GM12878 (cell line): Measurements from ENCODE around the gene TTC39B. TPM values are rescaled to one million over a fixed set of nuclear protein-coding genes. Genes with fewer than 3 reads are reported as not detected.
"Not testable (repeated sequence)": the region's sequence is repeated elsewhere in the genome, so short reads cannot be mapped to it uniquely, and the experiment has no call there.

Source experiments
- ATAC-seq: fragments of 200-7000 bp; cut with Tn5 transposase; 3 replicates; pipeline ENCODE4 v1.9.1; 2020; ENCODE audit warnings: mild to moderate bottlenecking, moderate library complexity
- BruUV-seq: library from RNA; stranded (reverse); fragments of 400-500 nt; replicated peaks from 2 replicates; lab custom pipeline; 2021; lab: Mats Ljungman, UMichigan
- CTCF ChIA-PET: fragments of 300-600 bp; sonication (Branson Sonifier 250); formaldehyde crosslinking; extraction: SDS; loops from one replicate; lab custom pipeline; 2021; ENCODE audit warnings: inconsistent platforms; lab: Yijun Ruan, JAX
- POLR2A ChIA-PET: fragments of 350-600 bp; formaldehyde crosslinking; extraction: SDS; loops from one replicate; lab custom pipeline; 2021; ENCODE audit warnings: inconsistent platforms; lab: Charles Lee
- RAD21 ChIA-PET: fragments of 300-600 bp; sonication (Branson Sonifier 250); formaldehyde crosslinking; loops from one replicate; lab custom pipeline; 2023; ENCODE audit warnings: antibody characterized with exemption; ENCODE audit not compliant: unreplicated experiment; lab: Charles Lee
- SMC1A ChIA-PET: fragments of 300-600 bp; sonication (Branson Sonifier 250); formaldehyde crosslinking; loops from one replicate; lab custom pipeline; 2023; ENCODE audit not compliant: unreplicated experiment, uncharacterized antibody; lab: Charles Lee
- DNase-seq: peaks from one replicate; pipeline ENCODE4 v3.0.0-alpha.2; 2011; ENCODE audit warnings: low read depth, low spot score
- FAIRE-seq: peaks from 3 replicates; lab custom pipeline; 2011; peaks lifted over from hg19 to GRCh38; lab: Jason Lieb, UNC
- H2AFZ ChIP-seq: 2 replicates; pipeline ENCODE4 v1.6.0; 2011; ENCODE audit warnings: low read depth, low read length, control low read depth; ENCODE audit not compliant: control insufficient read depth
- H3K27ac ChIP-seq: 2 replicates; pipeline ENCODE4 v1.5.1; 2011; ENCODE audit warnings: control low read depth; ENCODE audit not compliant: control insufficient read depth, insufficient read depth
- H3K27me3 ChIP-seq, 2 experiments: replicated peaks in 1 of 2; 2 replicates each; pipeline versions ENCODE4 v1.6.0 to v1.6.1; 2011; ENCODE audit warnings: low read length in 1 of 2; ENCODE audit not compliant: control insufficient read depth in 2 of 2, insufficient read depth in 2 of 2
- H3K36me3 ChIP-seq, 2 experiments: 2 replicates each; pipeline ENCODE4 v1.5.1; 2011; ENCODE audit warnings: low read length in 1 of 2; ENCODE audit not compliant: control insufficient read depth in 2 of 2, insufficient read depth in 2 of 2
- H3K4me1 ChIP-seq: 2 replicates; pipeline ENCODE4 v1.6.1; 2011; ENCODE audit warnings: mild to moderate bottlenecking, low read length, moderate library complexity, mixed read lengths; ENCODE audit not compliant: control insufficient read depth, insufficient read depth
- H3K4me2 ChIP-seq: 2 replicates; pipeline ENCODE4 v1.6.0; 2011; ENCODE audit warnings: control low read depth; ENCODE audit not compliant: control insufficient read depth, insufficient read depth
- H3K4me3 ChIP-seq: fragments of 200-600 bp; sonication (generic); 2 replicates; pipeline ENCODE4 v1.5.1; 2016
- H3K79me2 ChIP-seq: 2 replicates; pipeline ENCODE4 v1.6.0; 2011; ENCODE audit warnings: low read length; ENCODE audit not compliant: control insufficient read depth, insufficient read depth
- H3K9ac ChIP-seq: 2 replicates; pipeline ENCODE4 v1.8.0; 2011; ENCODE audit warnings: low read length, control low read depth, mixed read lengths; ENCODE audit not compliant: control insufficient read depth, insufficient read depth
- H3K9me3 ChIP-seq: replicated peaks from 3 replicates; pipeline ENCODE4 v1.5.1; 2011; ENCODE audit warnings: mild to moderate bottlenecking, low read length; ENCODE audit not compliant: control insufficient read depth, insufficient read depth
- H4K20me1 ChIP-seq: 2 replicates; pipeline ENCODE4 v1.6.0; 2011; ENCODE audit not compliant: control insufficient read depth, insufficient read depth
- BACH1 ChIP-seq: fragments of 450-650 bp; IDR thresholded peaks from 2 replicates; pipeline ENCODE4 v1.6.1; 2017; ENCODE audit warnings: mild to moderate bottlenecking, borderline replicate concordance
- CHD2 ChIP-seq: IDR thresholded peaks from 2 replicates; pipeline ENCODE4 v1.6.1; 2011; ENCODE audit warnings: low read depth, low read length, improper control_type of control experiment, borderline replicate concordance
- E4F1 ChIP-seq: fragments of 450-650 bp; IDR thresholded peaks from 2 replicates; pipeline ENCODE4 v1.6.1; 2018; ENCODE audit warnings: borderline replicate concordance, mild to moderate bottlenecking; ENCODE audit not compliant: partially characterized antibody
- FOXM1 ChIP-seq: IDR thresholded peaks from 2 replicates; pipeline ENCODE4 v1.6.1; 2012; ENCODE audit warnings: low read depth, mild to moderate bottlenecking, inconsistent platforms, low read length, moderate library complexity
- PRDM15 ChIP-seq: fragments of 450-650 bp; formaldehyde crosslinking; IDR thresholded peaks from 2 replicates; pipeline ENCODE4 v1.4.0; 2020; ENCODE audit warnings: mild to moderate bottlenecking, moderate library complexity
- YBX1 ChIP-seq: fragments of 450-650 bp; IDR thresholded peaks from 2 replicates; pipeline ENCODE4 v1.6.1; 2016; ENCODE audit warnings: antibody characterized with exemption
- ZNF217 ChIP-seq: fragments of 450-650 bp; IDR thresholded peaks from 2 replicates; pipeline ENCODE4 v1.6.1; 2017; ENCODE audit warnings: antibody characterized with exemption, mild to moderate bottlenecking
- WGBS: methylation state at CpG from one replicate; pipeline ENCODE4 v1.1.6; 2016; ENCODE audit warnings: low lambda C conversion rate; ENCODE audit not compliant: insufficient replicate concordance, insufficient coverage; ENCODE audit errors: missing lambda C conversion rate; 5-methylcytosine and 5-hydroxymethylcytosine counted together
- in situ Hi-C: fragments of 300-500 bp; cut with MboI; formaldehyde crosslinking; loops from 9 replicates; pipeline ENCODE4 v1.14.3; 2018; ENCODE audit warnings: mixed read lengths
- intact Hi-C: fragments of 100-400 bp; cut with micrococcal nuclease; formaldehyde crosslinking; loops from one replicate; pipeline ENCODE4 v1.14.2; 2022; ENCODE audit not compliant: unreplicated experiment
- polyA plus RNA-seq, 11 experiments: library from polyadenylated mRNA; depleted of rRNA in 4 of 11; unstranded in 6 of 11; stranded (reverse) in 5 of 11; fragments of >200 nt; fragmentation: Nextera tagmentation in 4 of 11; fragmentation: Illumina TruSeq in 1 of 11; extraction: Ambion mirVana in 4 of 11; extraction: Trizol in 1 of 11; gene quantifications; 1 replicate in 1 of 11; 2 replicates in 10 of 11; pipeline versions ENCODE4 v1.2.1 to v1.2.3, GENCODE V29; 2011 to 2016; ENCODE audit warnings: inconsistent platforms in 2 of 11, missing spikeins in 2 of 11, low read depth in 1 of 11
- total RNA-seq, 4 experiments: library from RNA; depleted of rRNA in 3 of 4; stranded (reverse); fragments of >200 nt in 3 of 4; fragmentation: Illumina TruSeq in 1 of 4; extraction: Trizol in 1 of 4; gene quantifications; 2 replicates each; pipeline versions ENCODE4 v1.2.1 to v1.2.3, GENCODE V29; 2013 to 2021

The TTC39B gene
- total and polyA plus RNA-seq, 10 of the 15 experiments (the other 5 are each of a cell fraction or from before 2014, with no cell fraction given) = 0.68 to 2.5 (median 1.5) TPM

- ChIA-PET RAD21 (no interaction called here), SMC1A (no interaction called here), POLR2A (no interaction called here), CTCF (no interaction called here)
- Histone ChIP-seq H3K79me2 (no peaks in the 10 kb centered on the region), H3K36me3 (no peaks in the 10 kb centered on the region), H3K4me2 (no peak overlapping the region), H3K27ac (no peak overlapping the region), H4K20me1 (no peaks in the 10 kb centered on the region), H3K4me3 (no peak overlapping the region), H2AFZ (no peak overlapping the region), H3K4me1 (no peaks in the 10 kb centered on the region), H3K9ac (no peak overlapping the region), H3K9me3 (no peaks in the 10 kb centered on the region), H3K27me3 (no peaks in the 10 kb centered on the region)
- intact Hi-C loops (no loop called here), in situ Hi-C loops (no loop called here)
- ATAC-seq = no peak
- TF ChIP-seq YBX1 (no peak), CHD2 (no peak), E4F1 (no peak), ZNF217 (no peak), FOXM1 (no peak), BACH1 (no peak), PRDM15 (CRISPR knock-in tag) (no peak)
- no TSS peak for BruUV-seq
- no peak for FAIRE-seq
- no peak for DNase-seq
- 83% methylated on average over 1 of the region's 1 CpG for WGBS
Observed at GRCh38 chr9:15328946-15329345, 21.9 kb upstream of the TTC39B start.

- intact Hi-C loops, RAD21 ChIA-PET, POLR2A ChIA-PET, H2AFZ ChIP-seq, H3K4me3 ChIP-seq, H4K20me1 ChIP-seq, H3K4me2 ChIP-seq, H3K27me3 ChIP-seq, SMC1A ChIA-PET, H3K36me3 ChIP-seq, CTCF ChIA-PET, BruUV-seq, ATAC-seq, H3K79me2 ChIP-seq, H3K4me1 ChIP-seq, H3K27ac ChIP-seq, DNase-seq, FAIRE-seq, H3K9ac ChIP-seq, in situ Hi-C loops, H3K9me3 ChIP-seq: not testable (repeated sequence)
- 65% methylated on average over 3 of the region's 3 CpGs for WGBS
Observed at GRCh38 chr9:15322695-15323094, 15.7 kb upstream of the TTC39B start.
